ENCODE measurements around the gene CMIP. TPM values are rescaled to one million over a fixed set of nuclear protein-coding genes. Genes with fewer than 3 reads are reported as not detected.

Gene CMIP
- total RNA-seq, 6 experiments from 2014 or later = 12.2 to 23.0 (median 16.5) TPM

GRCh38 chr16:81548876-81549546 is 104.4 kb downstream of the CMIP start:
- peaks cover 2 to 66% (median 40%) of the 10 kb centered on the region in 4 donors for H3K4me1 ChIP-seq
- no peaks in the 10 kb centered on the region for H3K9me3 ChIP-seq
- 13% methylated on average over 6 of the region's 10 CpGs for WGBS (ENCODE audit: insufficient coverage, low coverage, low lambda C conversion rate, missing lambda C conversion rate)
- H3K27me3 ChIP-seq = no peaks in the 10 kb centered on the region
- H3K36me3 ChIP-seq = no peaks in the 10 kb centered on the region
- intact Hi-C loops (cut with DNase I) = no loop called here
- TF ChIP-seq CTCF (IDR thresholded peaks at IDR 0.05) (no peak), POLR2A (IDR thresholded peaks at IDR 0.05) (no peak)
- ATAC-seq = peak; percentile 61 to 75 (median 69)
- peak; percentile 77 to 89 (median 84) for DNase-seq
- H3K4me3 ChIP-seq = peak overlapping the region in 1 of 3 donors; percentile 25
- H3K27ac ChIP-seq = peak overlapping the region; percentile 54 to 76 (median 74)

GRCh38 chr16:81549547-81550431 is 105.2 kb downstream of the CMIP start:
- ATAC-seq = peak; percentile 50 to 79 (median 76)

GRCh38 chr16:81550432-81550808 is 105.8 kb downstream of the CMIP start:
- Histone ChIP-seq H3K27ac (peak overlapping the region in 2 of 3 donors; percentile 74 to 76), H3K4me1 (peaks cover 2 to 61% (median 36%) of the 10 kb centered on the region in 4 donors)

More at GRCh38 chr16:81549547-81550431, 105.2 kb downstream of the CMIP start:
- Histone ChIP-seq H3K36me3 (no peaks in the 10 kb centered on the region), H3K27me3 (no peaks in the 10 kb centered on the region), H3K27ac (peak overlapping the region; percentile 54 to 76 (median 74)), H3K9me3 (no peaks in the 10 kb centered on the region), H3K4me1 (peaks cover 2 to 64% (median 40%) of the 10 kb centered on the region in 4 donors), H3K4me3 (peak overlapping the region in 2 of 3 donors; percentile 25 to 33)
- TF ChIP-seq CTCF (IDR thresholded peaks at IDR 0.05) (no peak), POLR2A (IDR thresholded peaks at IDR 0.05) (peak; percentile 52)
- peak in 2 of 3 donors; percentile 85 to 86 for DNase-seq
- WGBS (ENCODE audit: insufficient coverage, low coverage, low lambda C conversion rate, missing lambda C conversion rate) = 42% methylated on average over 10 of the region's 19 CpGs
- intact Hi-C loops (cut with DNase I) = no loop called here

More at GRCh38 chr16:81550432-81550808, 105.8 kb downstream of the CMIP start:
- ATAC-seq = no peak
- no peak for DNase-seq
- intact Hi-C loops (cut with DNase I) = no loop called here
- Histone ChIP-seq H3K4me3 (no peak overlapping the region), H3K36me3 (no peaks in the 10 kb centered on the region), H3K9me3 (no peaks in the 10 kb centered on the region), H3K27me3 (no peaks in the 10 kb centered on the region)
- TF ChIP-seq POLR2A (IDR thresholded peaks at IDR 0.05) = no peak
- TF ChIP-seq CTCF (IDR thresholded peaks at IDR 0.05) = no peak
- WGBS (ENCODE audit: insufficient coverage, low coverage, low lambda C conversion rate, missing lambda C conversion rate) = 20% methylated on average over 1 of the region's 2 CpGs

Measured in right lobe of liver (tissue), 6 donors.